G401 (cell line): ENCODE results near the gene BLVRA. TPM values are rescaled to one million over a fixed set of nuclear protein-coding genes. Genes with fewer than 3 reads are reported as not detected.
"Not testable (repeated sequence)": the region's sequence is repeated elsewhere in the genome, so short reads cannot be mapped to it uniquely, and the experiment has no call there.

Experiments used
- DNase-seq: peaks from one replicate; pipeline ENCODE4 v3.0.0-alpha.2; 2015; ENCODE audit warnings: low spot score
- in situ Hi-C: cut with HindIII; loops from 2 replicates; pipeline ENCODE4 v1.10.0; 2016; ENCODE audit warnings: low sequenced_read_pairs, mixed read lengths
- total RNA-seq: library from RNA; depleted of rRNA; stranded (reverse); fragments of >200 nt; shearing (Covaris generic); gene quantifications from 2 replicates; pipeline ENCODE4 v1.2.3, GENCODE V29; 2014

BLVRA gene
- total RNA-seq, 1 experiment from 2014 or later: 190 TPM

DNA sequence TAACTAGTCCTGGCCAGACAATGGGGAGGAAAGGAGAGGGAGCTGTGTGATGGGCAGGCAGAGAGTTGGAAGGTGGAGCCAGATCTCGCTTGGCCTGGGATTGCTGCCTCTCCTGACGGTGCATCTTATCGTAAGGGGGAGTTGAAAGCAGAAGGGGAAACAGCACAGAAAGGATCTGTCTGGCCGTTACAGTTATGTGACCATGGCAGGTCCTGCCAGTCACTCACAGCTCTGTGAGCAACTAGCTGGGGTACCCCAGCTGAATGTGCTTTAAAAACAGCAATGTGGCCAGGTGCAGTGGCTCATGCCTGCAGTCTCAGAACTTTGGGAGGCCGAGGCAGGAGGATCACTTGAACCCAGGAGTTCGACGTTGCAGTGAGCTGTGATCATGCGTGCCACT lies 8.1 kb downstream of the BLVRA start:
- DNase-seq: no peak
- in situ Hi-C loops: no loop called here

DNA sequence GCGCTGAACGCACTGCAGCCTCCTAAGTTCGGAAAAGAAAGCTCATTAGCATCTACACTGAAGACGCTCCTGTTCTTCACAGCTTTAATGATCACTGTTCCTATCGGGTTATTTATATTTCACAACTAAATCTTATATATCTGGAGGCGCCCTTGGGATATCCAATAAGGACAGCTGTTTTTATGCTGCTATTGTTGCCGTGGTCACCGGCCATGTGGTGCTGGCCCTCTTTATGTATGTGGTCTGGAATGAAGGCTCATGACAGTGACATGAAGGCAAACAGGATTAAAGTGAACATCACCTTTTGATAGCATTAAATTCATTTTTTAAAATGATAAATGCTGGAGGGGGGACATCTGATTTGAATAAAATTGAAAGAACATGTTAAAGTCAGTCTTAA lies 8.8 kb downstream of the BLVRA start:
- no peak for DNase-seq
- in situ Hi-C loops: no loop called here

DNA sequence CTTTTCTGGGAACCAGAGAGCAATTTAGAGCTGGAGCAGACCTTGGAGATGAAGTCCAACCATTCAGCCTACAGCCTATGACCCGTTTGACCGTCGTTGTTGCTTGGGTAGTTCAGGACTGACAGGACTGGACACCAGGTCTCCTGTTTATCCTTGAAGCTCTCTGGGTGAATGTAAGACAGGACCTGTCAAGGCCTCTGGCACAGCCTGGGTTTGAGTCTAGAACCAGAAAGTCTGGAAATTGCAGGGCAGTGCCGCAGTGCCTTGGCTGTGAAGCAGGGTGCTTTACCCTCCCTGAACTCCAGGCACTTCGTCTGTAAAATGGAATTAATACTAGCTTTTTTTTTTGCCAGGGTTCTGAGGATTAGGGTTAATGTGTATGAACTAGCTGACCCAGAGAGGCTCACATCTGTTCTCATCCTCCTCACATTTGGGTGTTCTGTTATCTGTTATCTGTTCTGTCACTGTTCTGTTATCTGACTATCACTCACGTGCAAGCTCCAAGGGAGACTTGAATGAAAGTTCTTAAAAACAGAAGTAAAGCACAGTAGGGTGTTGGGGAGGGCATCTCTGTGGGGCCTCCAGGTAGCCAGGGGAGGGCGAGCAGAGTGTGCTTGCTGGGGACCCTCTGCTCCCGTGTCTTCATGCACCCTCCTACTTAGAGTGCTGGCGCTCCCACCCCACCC lies 9.9 kb downstream of the BLVRA start:
- no peak for DNase-seq
- in situ Hi-C loops: no loop called here

GRCh38 chr7:43768887-43769272 lies 10.4 kb downstream of the BLVRA start:
- DNase-seq: no peak
- in situ Hi-C loops: no loop called here

- in situ Hi-C loops: no loop called here
- DNase-seq: no peak
Observed at GRCh38 chr7:43769281-43769680, 10.8 kb downstream of the BLVRA start.

- in situ Hi-C loops: no loop called here
- no peak for DNase-seq
Observed at GRCh38 chr7:43769791-43770465, 11.4 kb downstream of the BLVRA start.

DNA sequence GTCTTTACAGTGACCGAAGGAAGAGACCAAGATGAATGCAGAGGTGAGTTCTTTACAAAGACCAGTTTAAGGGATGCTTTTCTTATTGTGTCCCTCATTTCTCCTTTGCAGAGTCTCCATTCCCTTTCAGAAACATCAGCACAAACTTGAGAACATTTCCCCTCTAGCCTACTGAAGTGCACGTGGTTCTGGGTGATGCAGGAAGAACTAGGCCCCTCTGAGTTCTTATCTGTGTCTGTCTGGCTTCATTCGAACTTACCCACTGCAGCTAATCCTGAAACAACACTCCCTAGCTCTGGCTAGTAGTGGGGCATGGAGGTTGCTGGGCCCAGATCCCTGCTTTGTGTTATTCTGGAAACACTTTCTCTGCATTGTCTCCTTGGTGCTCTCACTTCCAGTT lies 12.6 kb downstream of the BLVRA start:
- in situ Hi-C loops: no loop called here
- DNase-seq: no peak

DNA sequence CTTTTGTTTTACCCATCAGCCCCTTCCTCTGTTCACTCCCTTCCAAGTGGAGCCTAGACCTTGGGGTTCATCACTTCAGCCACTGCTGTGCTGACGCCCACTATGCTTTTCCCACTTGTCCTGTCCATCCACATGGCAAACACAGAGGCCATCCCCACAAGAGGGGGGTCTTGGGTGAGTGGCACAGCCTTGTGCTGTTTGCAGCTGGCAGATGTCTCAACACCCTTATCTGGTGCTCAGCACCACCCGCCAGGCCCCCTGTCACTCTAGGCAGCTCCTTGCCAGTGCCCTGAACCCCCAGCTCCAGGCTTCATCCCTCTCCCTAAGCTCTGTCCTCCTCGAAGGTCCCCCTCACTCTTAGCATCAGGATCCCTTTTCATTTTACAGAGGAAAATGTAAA lies 13.1 kb downstream of the BLVRA start:
- DNase-seq: no peak
- in situ Hi-C loops: no loop called here

GRCh38 chr7:43773268-43773667 lies 14.8 kb downstream of the BLVRA start:
- in situ Hi-C loops, DNase-seq: not testable (repeated sequence)

GRCh38 chr7:43775255-43775654 lies 16.8 kb downstream of the BLVRA start:
- DNase-seq, in situ Hi-C loops: not testable (repeated sequence)

- DNase-seq, in situ Hi-C loops: not testable (repeated sequence)
Observed at GRCh38 chr7:43778293-43779044, 20.0 kb downstream of the BLVRA start.

- in situ Hi-C loops: no loop called here
- DNase-seq: no peak
Observed at GRCh38 chr7:43779045-43779812, 20.7 kb downstream of the BLVRA start.

GRCh38 chr7:43781726-43782607 lies 23.5 kb downstream of the BLVRA start:
- in situ Hi-C loops: no loop called here
- DNase-seq: peak; percentile 52

GRCh38 chr7:43782768-43783555 lies 24.5 kb downstream of the BLVRA start:
- no peak for DNase-seq
- in situ Hi-C loops: no loop called here

GRCh38 chr7:43784030-43784584 lies 25.6 kb downstream of the BLVRA start:
- in situ Hi-C loops: no loop called here
- no peak for DNase-seq

- in situ Hi-C loops, DNase-seq: not testable (repeated sequence)
Observed at GRCh38 chr7:43784585-43785087, 26.2 kb downstream of the BLVRA start.

DNA sequence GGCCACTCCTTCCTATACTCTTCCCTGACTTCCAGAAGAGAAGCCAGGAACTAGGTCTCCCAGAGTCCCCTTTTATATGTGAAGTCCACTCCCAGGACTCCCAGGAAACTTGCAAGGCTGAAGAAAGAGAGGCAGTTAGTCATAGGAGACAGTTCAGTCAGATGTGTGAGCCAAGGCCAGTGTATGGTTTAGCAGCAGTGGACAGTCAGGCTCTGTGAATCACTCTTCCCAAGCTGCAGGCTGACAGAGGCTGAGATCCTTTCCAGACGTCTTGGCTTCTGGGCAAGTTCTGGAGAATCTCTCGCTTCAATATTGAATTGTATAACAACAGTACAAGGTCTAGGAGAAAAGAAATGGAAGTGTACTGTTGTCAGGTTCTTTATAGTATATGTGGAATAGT lies 26.9 kb downstream of the BLVRA start:
- in situ Hi-C loops: no loop called here
- no peak for DNase-seq
